LNCAP (cell line): ENCODE results near the gene CAMK2G.

Source experiments
- TF ChIP-seq, protein P1 (sequence below): fragments of 450-650 bp; IDR thresholded peaks from 2 replicates; pipeline ENCODE4 v1.5.1; 2017; ENCODE audit warnings: mild to moderate bottlenecking

Gene CAMK2G

DNA sequence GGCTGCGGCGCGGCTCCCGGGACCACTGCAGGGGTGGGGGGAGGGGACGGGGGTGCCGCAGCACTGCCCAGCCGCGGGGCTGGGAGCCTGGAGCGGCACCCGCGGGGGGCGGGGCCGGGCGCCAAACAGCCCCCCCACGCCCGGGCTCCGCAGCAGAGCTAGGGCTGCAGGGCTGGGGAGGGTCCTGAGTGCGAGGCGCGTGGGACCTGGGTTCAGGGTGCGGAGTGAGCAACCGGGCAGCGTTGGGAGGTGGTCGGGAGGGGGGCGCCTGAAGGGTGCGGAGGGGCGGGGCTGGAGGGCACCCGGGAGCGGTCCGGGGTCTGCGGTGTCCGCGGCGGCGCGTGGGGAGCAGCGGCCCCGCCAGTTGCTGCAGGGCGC is 528 bp downstream of the CAMK2G start:
- TF ChIP-seq, protein P1, sequence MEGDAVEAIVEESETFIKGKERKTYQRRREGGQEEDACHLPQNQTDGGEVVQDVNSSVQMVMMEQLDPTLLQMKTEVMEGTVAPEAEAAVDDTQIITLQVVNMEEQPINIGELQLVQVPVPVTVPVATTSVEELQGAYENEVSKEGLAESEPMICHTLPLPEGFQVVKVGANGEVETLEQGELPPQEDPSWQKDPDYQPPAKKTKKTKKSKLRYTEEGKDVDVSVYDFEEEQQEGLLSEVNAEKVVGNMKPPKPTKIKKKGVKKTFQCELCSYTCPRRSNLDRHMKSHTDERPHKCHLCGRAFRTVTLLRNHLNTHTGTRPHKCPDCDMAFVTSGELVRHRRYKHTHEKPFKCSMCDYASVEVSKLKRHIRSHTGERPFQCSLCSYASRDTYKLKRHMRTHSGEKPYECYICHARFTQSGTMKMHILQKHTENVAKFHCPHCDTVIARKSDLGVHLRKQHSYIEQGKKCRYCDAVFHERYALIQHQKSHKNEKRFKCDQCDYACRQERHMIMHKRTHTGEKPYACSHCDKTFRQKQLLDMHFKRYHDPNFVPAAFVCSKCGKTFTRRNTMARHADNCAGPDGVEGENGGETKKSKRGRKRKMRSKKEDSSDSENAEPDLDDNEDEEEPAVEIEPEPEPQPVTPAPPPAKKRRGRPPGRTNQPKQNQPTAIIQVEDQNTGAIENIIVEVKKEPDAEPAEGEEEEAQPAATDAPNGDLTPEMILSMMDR: no peak

DNA sequence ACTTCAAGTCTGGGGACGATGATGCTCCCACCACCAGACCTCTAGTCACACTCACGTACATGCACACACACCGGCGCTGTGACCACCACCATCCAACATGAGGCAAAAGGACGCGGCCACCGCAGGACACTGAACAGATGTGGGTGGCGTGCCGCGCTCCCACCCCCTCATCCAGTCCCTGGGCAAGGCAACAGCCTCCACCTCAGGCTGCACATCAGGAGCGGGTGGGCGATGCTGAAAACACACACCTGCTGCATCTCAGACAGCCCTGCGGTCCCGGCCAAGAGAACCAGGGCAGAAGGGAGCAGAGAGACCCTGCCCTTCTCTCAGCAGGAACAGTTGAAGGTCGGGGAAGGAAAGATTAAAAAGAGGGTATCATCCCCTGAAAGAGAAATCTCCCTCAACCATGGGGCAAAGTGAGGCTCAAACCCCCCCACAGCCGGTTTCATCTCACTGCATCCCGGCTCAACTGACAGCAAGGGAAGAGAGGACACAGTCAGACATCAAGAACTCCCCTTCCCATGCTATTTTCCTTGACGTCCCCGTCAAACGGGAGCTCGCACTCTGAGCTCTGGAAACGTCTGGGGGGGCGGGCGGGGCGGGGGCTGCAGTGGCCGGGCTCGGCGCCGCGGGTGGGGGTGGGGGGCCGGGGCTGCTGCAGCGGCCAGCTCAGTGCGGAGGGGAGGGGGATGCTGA is 1.1 kb downstream of the CAMK2G start:
- TF ChIP-seq, protein P1: no peak

DNA sequence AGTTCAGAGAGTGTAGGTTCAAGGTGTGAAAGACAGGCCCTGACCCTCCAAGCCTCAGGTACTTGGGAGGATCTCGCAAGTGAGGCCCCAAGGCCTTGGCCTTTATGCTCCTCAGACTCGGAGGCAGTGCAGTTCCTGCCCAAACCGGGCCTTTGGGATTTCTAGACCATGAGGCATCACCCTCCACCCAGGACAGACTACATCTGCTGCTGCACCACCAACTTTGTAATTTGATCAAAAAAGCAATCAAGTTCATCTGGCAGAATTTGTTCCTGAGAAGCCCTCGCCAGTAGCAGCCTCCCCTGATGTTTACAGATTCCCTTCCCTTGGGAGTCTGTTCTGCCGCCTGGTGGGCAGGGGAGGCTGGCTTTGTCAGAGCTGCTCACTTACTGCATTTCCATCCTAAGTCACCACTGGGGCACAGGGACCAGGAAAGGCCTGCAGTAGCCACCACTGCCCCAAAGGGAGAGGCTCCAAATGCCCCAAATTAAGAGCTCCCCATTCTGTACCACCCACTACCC is 2.1 kb downstream of the CAMK2G start:
- TF ChIP-seq, protein P1: no peak

DNA sequence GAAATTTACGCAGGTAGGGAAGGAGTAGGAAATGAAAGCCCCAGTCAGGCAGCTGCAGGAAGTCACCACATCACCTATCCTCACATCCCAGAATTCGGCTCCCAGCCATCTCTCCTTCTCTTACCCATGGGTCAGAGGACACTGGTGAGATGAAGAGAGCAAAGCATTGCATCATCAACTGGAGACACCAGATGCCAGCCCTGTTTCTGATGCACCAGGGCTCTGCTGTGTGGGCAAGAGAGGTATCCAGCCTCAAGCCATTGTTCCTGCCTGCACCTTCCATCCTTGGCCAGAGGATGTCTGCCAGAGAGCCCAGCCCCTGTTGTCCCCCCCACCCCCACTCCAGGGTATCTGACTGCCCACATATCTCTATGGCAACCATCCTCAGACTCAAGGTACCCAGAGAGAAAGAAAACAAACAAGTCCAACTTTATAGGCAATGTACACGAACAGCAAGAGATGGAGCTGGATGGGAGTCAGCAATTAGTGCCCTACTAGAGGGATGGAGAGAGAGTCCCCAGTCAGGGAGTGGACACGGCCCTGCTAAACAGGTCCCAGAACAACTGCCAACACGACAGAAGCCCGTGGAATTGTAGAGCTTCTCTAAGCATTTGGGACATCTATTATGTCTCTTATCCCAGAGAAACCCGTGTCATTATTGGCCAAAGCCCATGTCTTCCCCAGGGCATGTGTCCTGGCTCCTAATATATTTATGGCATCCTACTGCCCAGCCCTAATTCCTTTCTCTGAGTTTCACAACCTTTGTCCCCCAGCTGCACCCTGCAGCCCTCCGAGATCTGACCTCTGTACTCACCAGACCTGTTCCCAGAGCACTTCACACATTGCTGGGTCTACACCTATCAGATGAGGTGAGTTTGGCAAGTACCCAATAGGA is 2.8 kb downstream of the CAMK2G start:
- TF ChIP-seq, protein P1: no peak

- TF ChIP-seq, protein P1: no peak
Measured at GRCh38 chr10:73868655-73869195, 5.6 kb downstream of the CAMK2G start.

DNA sequence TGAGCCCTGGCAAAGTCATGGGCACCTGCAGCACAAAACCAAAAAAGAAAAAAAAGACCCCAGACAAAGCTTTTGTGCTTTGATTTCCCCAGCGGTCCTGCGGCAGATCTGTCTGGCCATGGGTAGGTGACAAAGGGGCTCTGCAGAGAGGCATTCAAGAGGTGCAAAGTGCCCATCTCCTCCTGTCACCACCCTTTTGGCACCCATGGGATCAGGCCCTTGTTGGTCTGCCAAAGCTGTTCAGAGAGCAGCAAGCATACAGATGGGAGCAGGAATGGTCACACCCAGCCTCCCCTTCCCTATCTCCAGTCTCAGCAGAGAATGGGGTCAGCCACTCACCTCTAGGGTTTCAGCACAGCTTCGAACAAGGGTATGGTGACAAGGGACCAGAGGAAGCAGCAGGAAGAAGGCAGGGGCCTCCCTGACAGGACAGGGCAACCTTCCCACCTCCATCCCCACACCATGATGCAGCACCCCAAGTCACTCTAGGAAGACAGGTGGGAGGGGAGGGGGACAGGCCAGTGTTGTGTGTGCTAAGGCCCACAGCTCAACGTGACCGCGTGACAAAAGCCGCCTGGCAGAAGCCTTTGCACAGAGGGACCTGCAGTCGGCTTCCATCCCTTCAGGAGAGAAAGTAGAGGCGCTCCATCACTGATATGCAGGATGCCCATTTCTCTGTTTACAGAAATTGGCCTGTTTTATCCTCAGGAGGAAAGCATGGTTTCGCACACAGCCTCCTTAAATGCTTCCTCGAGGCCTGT is 6.3 kb downstream of the CAMK2G start:
- TF ChIP-seq, protein P1: no peak

- TF ChIP-seq, protein P1: no peak
Measured at GRCh38 chr10:73867126-73867807, 7.1 kb downstream of the CAMK2G start.
